NCI-H128 (cell line): ENCODE results near the gene TMEM18.
"Not testable (repeated sequence)": the region's sequence is repeated elsewhere in the genome, so short reads cannot be mapped to it uniquely, and the experiment has no call there.

ENCODE experiments used
- DNase-seq: peaks from one replicate; lab custom pipeline; 2025; ENCODE audit not compliant: unreplicated experiment; lab: John Stamatoyannopoulos, UW

The TMEM18 gene

GRCh38 chr2:677056-677958, at the start of gene TMEM18:
TMEM18 (minus strand) TSS chr2:677406; CDS start chr2:677345, 61 bp downstream.
- DNase-seq: peak; percentile 100

- DNase-seq: no peak
These were observed 49.0 kb upstream of the TMEM18 start for GRCh38 chr2:726169-726568.

- DNase-seq: no peak
These were observed 48.3 kb upstream of the TMEM18 start for GRCh38 chr2:725468-725867.

GRCh38 chr2:723761-724160, 46.6 kb upstream of the TMEM18 start:
- no peak for DNase-seq

GRCh38 chr2:720842-721241, 43.6 kb upstream of the TMEM18 start:
- DNase-seq: no peak

GRCh38 chr2:719734-720133, 42.5 kb upstream of the TMEM18 start:
- DNase-seq: no peak

- DNase-seq: no peak
These were observed 42.0 kb upstream of the TMEM18 start for GRCh38 chr2:719191-719590.

- DNase-seq: no peak
These were observed 40.5 kb upstream of the TMEM18 start for GRCh38 chr2:717661-718060.

- no peak for DNase-seq
These were observed 38.8 kb upstream of the TMEM18 start for GRCh38 chr2:715854-716560.

- DNase-seq: no peak
These were observed 37.8 kb upstream of the TMEM18 start for GRCh38 chr2:715038-715437.

GRCh38 chr2:714005-714741, 37.0 kb upstream of the TMEM18 start:
- DNase-seq: no peak

- DNase-seq: no peak
These were observed 33.9 kb upstream of the TMEM18 start for GRCh38 chr2:710867-711665.

GRCh38 chr2:709138-709765, 32.0 kb upstream of the TMEM18 start:
- no peak for DNase-seq

- no peak for DNase-seq
These were observed 31.5 kb upstream of the TMEM18 start for GRCh38 chr2:708667-709066.

GRCh38 chr2:705971-706511, 28.8 kb upstream of the TMEM18 start:
- DNase-seq: no peak

- DNase-seq: not testable (repeated sequence)
These were observed 25.6 kb upstream of the TMEM18 start for GRCh38 chr2:702765-703164.

- DNase-seq: no peak
These were observed 19.9 kb upstream of the TMEM18 start for GRCh38 chr2:696999-697627.

- no peak for DNase-seq
These were observed 19.3 kb upstream of the TMEM18 start for GRCh38 chr2:696463-696862.

- no peak for DNase-seq
These were observed 17.8 kb upstream of the TMEM18 start for GRCh38 chr2:694906-695510.
